ENCODE results near the gene SMARCA2. TPM values are rescaled to one million over a fixed set of nuclear protein-coding genes. Genes with fewer than 3 reads are reported as not detected.
A peak's percentile ranks its signal among the peaks of the same experiment; 100 is the strongest.

SMARCA2 gene
- total and polyA plus RNA-seq, 4 experiments from 2014 or later = 18.5 to 245 (median 142) TPM

- no peaks in the 10 kb centered on the region for H3K27me3 Mint-ChIP-seq
- CTCF ChIA-PET (ENCODE audit: partially characterized antibody) = interaction anchor here (1.3 kb wide), 1 partner anchor 21 kb away, joined by 3 read pairs; no protein-coding TSS in a partner anchor
- no peaks in the 10 kb centered on the region for H3K9me3 Mint-ChIP-seq
- no peak overlapping the region for H3K4me3 Mint-ChIP-seq
- intact Hi-C loops (cut with micrococcal nuclease) = no loop called here
- Histone ChIP-seq H3K4me1 (ENCODE audit: insufficient read depth, low read length) (no peaks in the 10 kb centered on the region), H3K27ac (ENCODE audit: low read depth, low read length) (no peak overlapping the region), H3K9me3 (ENCODE audit: control insufficient read depth in 1 of 2, low read length in 2 of 2) (no peaks in the 10 kb centered on the region), H3K27me3 (ENCODE audit: insufficient read depth, low read length) (no peaks in the 10 kb centered on the region), H3K4me3 (ENCODE audit: low read length in 2 of 2) (no peak overlapping the region), H3K36me3 (ENCODE audit: insufficient read depth, low read length) (peaks cover 61% of the 10 kb centered on the region)
- DNase-seq = no peak
- H3K27ac Mint-ChIP-seq = peak overlapping the region in 2 of 7 donors; percentile 43 to 71
- H3K4me1 Mint-ChIP-seq = peaks cover 0 to 4% (median 1%) of the 10 kb centered on the region in 4 donors
- H3K36me3 Mint-ChIP-seq = peaks cover 67 to 81% of the 10 kb centered on the region in 2 donors
- POLR2A ChIA-PET (ENCODE audit: partially characterized antibody) = no interaction called here
Observed at GRCh38 chr9:2107906-2108451, 92.8 kb downstream of the SMARCA2 start.

- Mint-ChIP-seq H3K36me3 (peaks cover 67 to 83% of the 10 kb centered on the region in 2 donors), H3K27me3 (no peaks in the 10 kb centered on the region), H3K4me3 (no peak overlapping the region), H3K9me3 (no peaks in the 10 kb centered on the region), H3K27ac (peak overlapping the region in 2 of 7 donors; percentile 36 to 43), H3K4me1 (peaks cover 0 to 4% (median 1%) of the 10 kb centered on the region in 4 donors)
- ChIA-PET CTCF (ENCODE audit: partially characterized antibody) (interaction anchor here (1.3 kb wide), 1 partner anchor 22 kb away, joined by 3 read pairs; no protein-coding TSS in a partner anchor), POLR2A (ENCODE audit: partially characterized antibody) (no interaction called here)
- Histone ChIP-seq H3K27ac (ENCODE audit: low read depth, low read length) (no peak overlapping the region), H3K4me1 (ENCODE audit: insufficient read depth, low read length) (no peaks in the 10 kb centered on the region), H3K4me3 (ENCODE audit: low read length in 2 of 2) (no peak overlapping the region), H3K9me3 (ENCODE audit: control insufficient read depth in 1 of 2, low read length in 2 of 2) (no peaks in the 10 kb centered on the region), H3K36me3 (ENCODE audit: insufficient read depth, low read length) (peaks cover 63% of the 10 kb centered on the region), H3K27me3 (ENCODE audit: insufficient read depth, low read length) (no peaks in the 10 kb centered on the region)
- intact Hi-C loops (cut with micrococcal nuclease) = no loop called here
- DNase-seq = no peak
Observed at GRCh38 chr9:2109069-2109650, 94.0 kb downstream of the SMARCA2 start.

DNA sequence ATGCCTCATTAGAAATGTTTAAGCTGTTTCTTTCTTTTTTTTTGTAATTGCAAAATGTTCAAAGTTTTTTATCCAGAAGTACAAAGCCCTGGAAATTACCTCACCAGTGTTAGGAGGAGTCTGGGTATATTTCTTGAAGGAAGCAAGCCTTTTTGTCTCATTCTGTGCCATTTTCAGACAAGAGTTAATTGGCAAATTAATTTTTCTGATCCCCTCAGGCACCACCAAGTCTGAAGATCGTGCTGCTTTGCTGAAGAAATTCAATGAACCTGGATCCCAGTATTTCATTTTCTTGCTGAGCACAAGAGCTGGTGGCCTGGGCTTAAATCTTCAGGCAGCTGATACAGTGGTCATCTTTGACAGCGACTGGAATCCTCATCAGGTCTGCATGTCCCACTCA lies 94.9 kb downstream of the SMARCA2 start:
- Histone ChIP-seq H3K9me3 (ENCODE audit: control insufficient read depth in 1 of 2, low read length in 2 of 2) (no peaks in the 10 kb centered on the region), H3K27ac (ENCODE audit: low read depth, low read length) (no peak overlapping the region), H3K27me3 (ENCODE audit: insufficient read depth, low read length) (no peaks in the 10 kb centered on the region), H3K36me3 (ENCODE audit: insufficient read depth, low read length) (peaks cover 65% of the 10 kb centered on the region), H3K4me3 (ENCODE audit: low read length in 2 of 2) (no peak overlapping the region), H3K4me1 (ENCODE audit: insufficient read depth, low read length) (no peaks in the 10 kb centered on the region)
- H3K9me3 Mint-ChIP-seq = no peaks in the 10 kb centered on the region
- H3K36me3 Mint-ChIP-seq = peaks cover 65 to 85% of the 10 kb centered on the region in 2 donors
- POLR2A ChIA-PET (ENCODE audit: partially characterized antibody) = no interaction called here
- intact Hi-C loops (cut with micrococcal nuclease) = no loop called here
- H3K27me3 Mint-ChIP-seq = no peaks in the 10 kb centered on the region
- DNase-seq = no peak
- CTCF ChIA-PET (ENCODE audit: partially characterized antibody) = no interaction called here
- H3K4me1 Mint-ChIP-seq = peaks cover 0 to 4% (median 1%) of the 10 kb centered on the region in 4 donors
- peak overlapping the region in 1 of 7 donors; percentile 6 for H3K27ac Mint-ChIP-seq
- no peak overlapping the region for H3K4me3 Mint-ChIP-seq

DNA sequence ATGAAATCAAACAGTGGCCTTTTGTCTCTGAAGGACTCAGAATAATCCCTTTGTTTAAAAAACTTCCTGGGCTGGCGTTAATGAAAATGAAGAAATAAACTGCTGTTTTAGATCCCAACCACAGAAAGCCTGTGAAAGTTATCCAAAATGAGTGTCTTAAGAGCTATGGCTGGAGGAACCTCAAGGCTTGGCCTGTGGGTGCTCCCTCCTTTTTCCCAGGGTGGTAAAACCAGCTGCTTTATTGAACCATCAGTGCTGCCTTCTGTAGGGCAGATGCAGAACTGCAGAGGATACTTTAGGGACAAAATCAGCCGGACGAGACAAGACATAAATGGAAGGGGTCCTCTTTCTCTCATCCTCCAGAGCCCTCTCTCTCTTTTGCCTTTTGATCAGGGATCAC lies 100.9 kb downstream of the SMARCA2 start:
- ChIA-PET CTCF (ENCODE audit: partially characterized antibody) (interaction anchor here (0.8 to 1.5 kb wide), 6 partner anchors 9 to 31 kb away, joined by 3 to 7 read pairs (median 4); no protein-coding TSS in a partner anchor), POLR2A (ENCODE audit: partially characterized antibody) (no interaction called here)
- H3K9me3 ChIP-seq (ENCODE audit: control insufficient read depth in 1 of 2, low read length in 2 of 2) = no peaks in the 10 kb centered on the region
- Mint-ChIP-seq H3K9me3 (no peaks in the 10 kb centered on the region), H3K27me3 (no peaks in the 10 kb centered on the region), H3K36me3 (peaks cover 71 to 93% of the 10 kb centered on the region in 2 donors), H3K4me3 (no peak overlapping the region), H3K4me1 (peaks cover 0 to 3% (median under 1%) of the 10 kb centered on the region in 4 donors), H3K27ac (peak overlapping the region in 2 of 7 donors; percentile 7 to 35)
- H3K4me3 ChIP-seq (ENCODE audit: low read length in 2 of 2) = no peak overlapping the region
- H3K4me1 ChIP-seq (ENCODE audit: insufficient read depth, low read length) = no peaks in the 10 kb centered on the region
- intact Hi-C loops (cut with micrococcal nuclease) = no loop called here
- peaks cover 88% of the 10 kb centered on the region for H3K36me3 ChIP-seq (ENCODE audit: insufficient read depth, low read length)
- H3K27me3 ChIP-seq (ENCODE audit: insufficient read depth, low read length) = no peaks in the 10 kb centered on the region
- H3K27ac ChIP-seq (ENCODE audit: low read depth, low read length) = no peak overlapping the region
- DNase-seq = no peak

DNA sequence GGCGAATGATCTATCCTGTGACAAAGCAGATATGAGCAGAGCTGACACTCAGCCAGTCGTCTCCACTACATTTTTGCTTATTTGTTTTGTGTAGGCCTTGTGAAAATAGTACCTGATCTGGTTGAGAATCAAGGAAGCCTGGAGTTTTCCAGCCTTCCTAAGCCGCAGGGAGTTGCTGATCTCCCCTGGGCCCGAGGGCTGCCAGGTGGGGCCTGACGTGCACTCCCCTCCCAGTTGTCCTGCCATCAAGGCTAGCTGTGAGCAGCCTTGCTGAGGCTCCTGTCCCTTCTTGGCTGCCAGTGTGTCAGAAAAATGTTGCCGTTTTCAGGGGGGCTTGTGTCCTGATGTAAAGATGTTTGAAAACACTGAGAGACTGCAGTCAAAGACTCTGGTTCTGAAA lies 102.4 kb downstream of the SMARCA2 start:
- Histone ChIP-seq H3K27me3 (ENCODE audit: insufficient read depth, low read length) (no peaks in the 10 kb centered on the region), H3K36me3 (ENCODE audit: insufficient read depth, low read length) (peaks cover 74% of the 10 kb centered on the region), H3K4me3 (ENCODE audit: low read length in 2 of 2) (no peak overlapping the region), H3K27ac (ENCODE audit: low read depth, low read length) (no peak overlapping the region), H3K9me3 (ENCODE audit: control insufficient read depth in 1 of 2, low read length in 2 of 2) (no peaks in the 10 kb centered on the region), H3K4me1 (ENCODE audit: insufficient read depth, low read length) (no peaks in the 10 kb centered on the region)
- H3K27ac Mint-ChIP-seq = no peak overlapping the region
- CTCF ChIA-PET (ENCODE audit: partially characterized antibody) = no interaction called here
- no peaks in the 10 kb centered on the region for H3K27me3 Mint-ChIP-seq
- peaks cover 1 to 3% (median 2%) of the 10 kb centered on the region in 4 donors for H3K4me1 Mint-ChIP-seq
- DNase-seq = no peak
- H3K36me3 Mint-ChIP-seq = peaks cover 63 to 89% of the 10 kb centered on the region in 2 donors
- no peak overlapping the region for H3K4me3 Mint-ChIP-seq
- intact Hi-C loops (cut with micrococcal nuclease) = no loop called here
- H3K9me3 Mint-ChIP-seq = no peaks in the 10 kb centered on the region
- POLR2A ChIA-PET (ENCODE audit: partially characterized antibody) = no interaction called here

- POLR2A ChIA-PET (ENCODE audit: partially characterized antibody) = no interaction called here
- intact Hi-C loops (cut with micrococcal nuclease) = no loop called here
- peaks cover 7 to 21% (median 14%) of the 10 kb centered on the region in 4 donors for H3K4me1 Mint-ChIP-seq
Observed at GRCh38 chr9:2119566-2119965, 104.4 kb downstream of the SMARCA2 start.

GRCh38 chr9:2120926-2121689 lies 106.0 kb downstream of the SMARCA2 start:
- Mint-ChIP-seq H3K27me3 (no peaks in the 10 kb centered on the region), H3K27ac (peak overlapping the region in 4 of 7 donors; percentile 30 to 80 (median 45))

More at GRCh38 chr9:2119566-2119965, 104.4 kb downstream of the SMARCA2 start:
- Histone ChIP-seq H3K9me3 (ENCODE audit: control insufficient read depth in 1 of 2, low read length in 2 of 2) (no peaks in the 10 kb centered on the region), H3K27me3 (ENCODE audit: insufficient read depth, low read length) (no peaks in the 10 kb centered on the region), H3K27ac (ENCODE audit: low read depth, low read length) (no peak overlapping the region), H3K36me3 (ENCODE audit: insufficient read depth, low read length) (peaks cover 67% of the 10 kb centered on the region), H3K4me3 (ENCODE audit: low read length in 2 of 2) (no peak overlapping the region), H3K4me1 (ENCODE audit: insufficient read depth, low read length) (peaks cover 2% of the 10 kb centered on the region)
- no peaks in the 10 kb centered on the region for H3K27me3 Mint-ChIP-seq
- DNase-seq = no peak
- H3K36me3 Mint-ChIP-seq = peaks cover 73 to 90% of the 10 kb centered on the region in 2 donors
- peak overlapping the region in 1 of 7 donors; percentile 17 for H3K27ac Mint-ChIP-seq
- CTCF ChIA-PET (ENCODE audit: partially characterized antibody) = no interaction called here
- no peak overlapping the region for H3K4me3 Mint-ChIP-seq
- H3K9me3 Mint-ChIP-seq = no peaks in the 10 kb centered on the region

More at GRCh38 chr9:2120926-2121689, 106.0 kb downstream of the SMARCA2 start:
- Histone ChIP-seq H3K36me3 (ENCODE audit: insufficient read depth, low read length) (peaks cover 58% of the 10 kb centered on the region), H3K4me3 (ENCODE audit: low read length in 2 of 2) (no peak overlapping the region), H3K4me1 (ENCODE audit: insufficient read depth, low read length) (peaks cover 17% of the 10 kb centered on the region), H3K9me3 (ENCODE audit: control insufficient read depth in 1 of 2, low read length in 2 of 2) (no peaks in the 10 kb centered on the region), H3K27ac (ENCODE audit: low read depth, low read length) (no peak overlapping the region), H3K27me3 (ENCODE audit: insufficient read depth, low read length) (no peaks in the 10 kb centered on the region)
- POLR2A ChIA-PET (ENCODE audit: partially characterized antibody) = no interaction called here
- intact Hi-C loops (cut with micrococcal nuclease) = no loop called here
- Mint-ChIP-seq H3K36me3 (peaks cover 69 to 89% of the 10 kb centered on the region in 2 donors), H3K4me3 (no peak overlapping the region), H3K9me3 (no peaks in the 10 kb centered on the region), H3K4me1 (peaks cover 19 to 37% (median 27%) of the 10 kb centered on the region in 4 donors)
- no peak for DNase-seq
- CTCF ChIA-PET (ENCODE audit: partially characterized antibody) = interaction anchor here (1.3 to 4.0 kb wide), 2 partner anchors 11 to 13 kb away, joined by 3 to 12 read pairs; no protein-coding TSS in a partner anchor

Measured in CD4-positive, alpha-beta memory T cell (primary cell).